Skeletal muscle tissue (tissue), 4 donors: Measurements from ENCODE around the gene SLC16A1. TPM values are rescaled to one million over a fixed set of nuclear protein-coding genes. Genes with fewer than 3 reads are reported as not detected.
A peak's percentile ranks its signal among the peaks of the same experiment; 100 is the strongest.
"Not testable (repeated sequence)": the region's sequence is repeated elsewhere in the genome, so short reads cannot be mapped to it uniquely, and the experiment has no call there.

ENCODE experiments used
- H3K27ac ChIP-seq: one replicate; pipeline ENCODE4 v1.7.0; 2013; ENCODE audit warnings: mild to moderate bottlenecking, low read depth, low read length, inconsistent platforms
- H3K27me3 ChIP-seq, 3 donors: one replicate each; pipeline ENCODE4 v1.7.0; 2013; ENCODE audit warnings: low read length in 3 of 3; ENCODE audit not compliant: control insufficient read depth in 3 of 3, insufficient read depth in 3 of 3
- H3K36me3 ChIP-seq, 3 donors: one replicate each; pipeline ENCODE4 v1.7.0; 2013; ENCODE audit warnings: low read length in 3 of 3; ENCODE audit not compliant: control insufficient read depth in 3 of 3, insufficient read depth in 3 of 3
- H3K4me1 ChIP-seq, 3 donors: one replicate each; pipeline ENCODE4 v1.7.0; 2013; ENCODE audit warnings: low read length in 3 of 3, mild to moderate bottlenecking in 3 of 3; ENCODE audit not compliant: control insufficient read depth in 3 of 3, insufficient read depth in 3 of 3
- H3K4me3 ChIP-seq, 3 donors: one replicate each; pipeline ENCODE4 v1.7.0; 2013; ENCODE audit warnings: low read length in 3 of 3
- H3K9ac ChIP-seq, 3 donors: one replicate each; pipeline ENCODE4 v1.7.0; 2013; ENCODE audit warnings: low read length in 3 of 3, mild to moderate bottlenecking in 3 of 3, moderate library complexity in 2 of 3, low read depth in 1 of 3
- H3K9me3 ChIP-seq, 3 donors: one replicate each; pipeline ENCODE4 v1.7.0; 2013; ENCODE audit warnings: low read length in 3 of 3; ENCODE audit not compliant: control insufficient read depth in 3 of 3
- total RNA-seq: library from RNA; depleted of rRNA; stranded (reverse); fragments of >200 nt; gene quantifications from one replicate; pipeline ENCODE4 v1.2.3, GENCODE V29; 2014
- donor health status: Osteomylitis.

SLC16A1 gene, protein sequence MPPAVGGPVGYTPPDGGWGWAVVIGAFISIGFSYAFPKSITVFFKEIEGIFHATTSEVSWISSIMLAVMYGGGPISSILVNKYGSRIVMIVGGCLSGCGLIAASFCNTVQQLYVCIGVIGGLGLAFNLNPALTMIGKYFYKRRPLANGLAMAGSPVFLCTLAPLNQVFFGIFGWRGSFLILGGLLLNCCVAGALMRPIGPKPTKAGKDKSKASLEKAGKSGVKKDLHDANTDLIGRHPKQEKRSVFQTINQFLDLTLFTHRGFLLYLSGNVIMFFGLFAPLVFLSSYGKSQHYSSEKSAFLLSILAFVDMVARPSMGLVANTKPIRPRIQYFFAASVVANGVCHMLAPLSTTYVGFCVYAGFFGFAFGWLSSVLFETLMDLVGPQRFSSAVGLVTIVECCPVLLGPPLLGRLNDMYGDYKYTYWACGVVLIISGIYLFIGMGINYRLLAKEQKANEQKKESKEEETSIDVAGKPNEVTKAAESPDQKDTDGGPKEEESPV
- 40.2 TPM for total RNA-seq

DNA sequence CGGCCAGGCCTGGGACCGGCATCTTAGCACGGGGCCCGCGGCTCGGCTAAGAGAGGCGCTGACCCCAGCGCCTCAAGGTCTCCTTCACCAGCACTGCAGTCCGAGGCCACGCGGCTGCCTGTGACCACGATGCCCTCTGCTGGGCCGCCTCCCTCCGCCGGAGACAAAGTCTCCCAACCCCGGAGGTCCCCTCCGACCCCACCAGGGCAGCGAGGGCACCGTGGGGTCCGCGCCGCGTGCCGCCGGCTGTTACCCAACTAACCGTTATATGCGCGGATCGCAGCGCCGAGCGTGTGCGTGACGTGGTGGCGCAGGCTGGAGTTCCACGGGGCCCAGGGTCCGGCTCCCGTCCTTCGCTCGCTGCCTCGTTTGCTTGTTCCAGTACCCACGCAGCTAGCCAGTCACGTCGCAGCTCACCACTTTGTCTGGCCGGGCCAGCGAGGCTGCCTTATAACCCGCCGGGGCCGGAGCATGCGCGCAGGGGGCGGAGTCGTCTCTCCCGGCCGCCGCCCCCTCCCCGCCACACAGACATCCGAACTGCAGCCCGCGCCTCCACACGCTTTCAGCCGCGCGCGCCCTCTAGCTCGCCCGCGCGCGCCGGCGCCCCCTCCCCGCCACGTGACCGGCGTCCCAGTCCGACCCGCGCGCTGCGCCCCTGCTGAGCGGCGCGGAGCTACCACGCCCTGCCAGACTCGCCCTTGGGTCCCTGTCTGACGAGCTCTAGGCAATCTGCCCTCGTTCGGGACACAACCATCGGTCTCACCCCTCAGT is at the start of gene SLC16A1:
Gene SLC16A1 (minus strand): TSS at position 424 of the 771 bp plus-strand sequence. CDS start 26,888 bp downstream, outside the sequence.
- Histone ChIP-seq H3K9ac (peak within 1 kb of the TSS; percentile 86 to 98 (median 93)), H3K4me1 (peaks cover 19 to 23% (median 19%) of the 10 kb centered on the region in 3 donors), H3K4me3 (peak within 1 kb of the TSS; percentile 91 to 99 (median 92))

DNA sequence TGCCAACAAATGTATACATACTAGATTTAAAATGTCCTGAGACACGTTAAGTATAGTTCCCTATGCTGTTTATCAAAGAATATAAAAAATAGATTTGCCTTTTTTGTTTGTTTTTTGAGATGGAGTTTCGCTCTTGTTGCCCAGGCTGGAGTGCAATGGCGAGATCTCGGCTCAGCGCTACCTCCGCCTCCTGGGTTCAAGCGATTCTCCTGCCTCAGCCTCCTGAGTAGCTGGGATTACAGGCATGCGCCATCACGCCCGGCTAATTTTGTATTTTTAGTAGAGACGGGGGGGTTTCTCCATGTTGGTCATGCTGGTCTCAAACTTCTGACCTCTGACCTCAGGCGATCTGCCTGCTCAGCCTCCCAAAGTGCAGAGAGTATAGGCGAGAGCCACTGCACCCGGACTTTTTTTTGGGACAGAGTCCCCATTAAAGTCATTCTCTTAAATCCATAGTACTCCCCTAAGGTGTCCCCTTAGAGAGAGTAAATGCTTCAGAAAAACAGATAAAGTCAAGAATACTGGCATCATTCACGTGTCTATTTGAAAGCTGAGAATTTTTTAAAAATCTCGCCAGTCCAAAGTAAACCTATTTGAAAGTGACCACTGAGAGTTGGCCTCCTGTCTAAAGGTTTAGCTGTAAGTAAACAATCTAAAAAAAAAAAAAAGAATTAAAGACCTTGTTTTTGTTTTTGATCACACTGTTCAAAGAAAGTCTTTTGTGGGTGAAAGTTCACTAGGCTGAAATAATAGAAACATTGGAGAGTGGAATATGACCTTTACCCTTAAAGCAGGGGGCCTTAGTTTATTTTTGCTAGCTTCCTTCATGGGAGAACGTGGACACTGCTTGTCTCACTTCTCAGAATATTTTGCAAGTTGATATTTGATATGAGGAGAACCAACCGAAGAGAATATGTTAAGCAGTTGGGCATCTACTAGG is 48.0 kb upstream of the SLC16A1 start:
- peaks cover 4 to 10% (median 10%) of the 10 kb centered on the region in 3 donors for H3K4me1 ChIP-seq
- peaks cover 0 to 7% (median 3%) of the 10 kb centered on the region in 3 donors for H3K36me3 ChIP-seq
- H3K27ac ChIP-seq = no peak overlapping the region
- H3K9me3 ChIP-seq = no peaks in the 10 kb centered on the region
- H3K9ac ChIP-seq = no peak overlapping the region
- no peaks in the 10 kb centered on the region for H3K27me3 ChIP-seq
- H3K4me3 ChIP-seq = no peak overlapping the region

More for the DNA sequence above, at the start of gene SLC16A1:
- no peaks in the 10 kb centered on the region for H3K9me3 ChIP-seq
- H3K27ac ChIP-seq = peak within 1 kb of the TSS; percentile 95
- H3K27me3 ChIP-seq = no peaks in the 10 kb centered on the region
- peaks cover 0 to 4% (median 0%) of the 10 kb centered on the region in 3 donors for H3K36me3 ChIP-seq

DNA sequence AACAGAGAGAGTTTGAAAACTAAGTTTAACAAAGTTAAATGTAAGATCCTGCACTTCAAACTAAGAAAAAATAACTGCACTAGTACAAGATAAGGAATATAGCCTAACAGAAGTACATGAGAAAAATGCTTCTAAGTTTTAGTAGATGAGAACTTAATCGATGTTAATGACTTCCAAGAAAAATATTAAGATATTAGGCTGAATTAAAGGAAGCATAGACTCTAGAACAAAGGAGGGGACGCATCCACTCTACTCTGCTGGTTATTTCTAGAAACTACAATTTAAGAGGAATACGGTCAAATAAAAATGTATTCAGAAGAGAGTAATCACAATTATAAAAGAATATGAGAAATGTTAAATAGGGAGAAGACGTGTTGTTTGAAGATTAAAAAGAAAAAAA is 46.3 kb upstream of the SLC16A1 start:
- Histone ChIP-seq H3K4me1 (peaks cover 21 to 27% (median 24%) of the 10 kb centered on the region in 3 donors), H3K4me3 (no peak overlapping the region), H3K27ac (no peak overlapping the region), H3K27me3 (no peaks in the 10 kb centered on the region), H3K9ac (no peak overlapping the region), H3K9me3 (no peaks in the 10 kb centered on the region), H3K36me3 (no peaks in the 10 kb centered on the region)

- peak overlapping the region in 2 of 3 donors; percentile 3 to 11 for H3K4me3 ChIP-seq
- no peaks in the 10 kb centered on the region for H3K27me3 ChIP-seq
- peaks cover 26 to 32% (median 29%) of the 10 kb centered on the region in 3 donors for H3K4me1 ChIP-seq
- peak overlapping the region; percentile 58 for H3K27ac ChIP-seq
- H3K9me3 ChIP-seq = no peaks in the 10 kb centered on the region
- H3K9ac ChIP-seq = peak overlapping the region in 2 of 3 donors; percentile 26 to 51
- no peaks in the 10 kb centered on the region for H3K36me3 ChIP-seq
These were observed 42.7 kb upstream of the SLC16A1 start for GRCh38 chr1:112998592-112999235.

GRCh38 chr1:112997781-112998180 is 41.8 kb upstream of the SLC16A1 start:
- Histone ChIP-seq H3K9me3 (no peaks in the 10 kb centered on the region), H3K4me3 (no peak overlapping the region), H3K27me3 (no peaks in the 10 kb centered on the region), H3K27ac (peak overlapping the region; percentile 58), H3K4me1 (peaks cover 29 to 34% (median 32%) of the 10 kb centered on the region in 3 donors), H3K36me3 (no peaks in the 10 kb centered on the region), H3K9ac (peak overlapping the region in 2 of 3 donors; percentile 2 to 44)

- no peaks in the 10 kb centered on the region for H3K27me3 ChIP-seq
- H3K4me1 ChIP-seq = peaks cover 36 to 39% (median 38%) of the 10 kb centered on the region in 3 donors
- H3K36me3 ChIP-seq = no peaks in the 10 kb centered on the region
- peak overlapping the region in 1 of 3 donors; percentile 25 for H3K9ac ChIP-seq
- no peaks in the 10 kb centered on the region for H3K9me3 ChIP-seq
- no peak overlapping the region for H3K4me3 ChIP-seq
- H3K27ac ChIP-seq = peak overlapping the region; percentile 58
These were observed 39.9 kb upstream of the SLC16A1 start for GRCh38 chr1:112995890-112996289.

- H3K36me3 ChIP-seq, H3K27me3 ChIP-seq, H3K9me3 ChIP-seq, H3K9ac ChIP-seq, H3K4me3 ChIP-seq: not testable (repeated sequence)
- Histone ChIP-seq H3K27ac (peak overlapping the region; percentile 58), H3K4me1 (peaks cover 36 to 41% (median 40%) of the 10 kb centered on the region in 3 donors)
These were observed 39.0 kb upstream of the SLC16A1 start for GRCh38 chr1:112995021-112995420.

DNA sequence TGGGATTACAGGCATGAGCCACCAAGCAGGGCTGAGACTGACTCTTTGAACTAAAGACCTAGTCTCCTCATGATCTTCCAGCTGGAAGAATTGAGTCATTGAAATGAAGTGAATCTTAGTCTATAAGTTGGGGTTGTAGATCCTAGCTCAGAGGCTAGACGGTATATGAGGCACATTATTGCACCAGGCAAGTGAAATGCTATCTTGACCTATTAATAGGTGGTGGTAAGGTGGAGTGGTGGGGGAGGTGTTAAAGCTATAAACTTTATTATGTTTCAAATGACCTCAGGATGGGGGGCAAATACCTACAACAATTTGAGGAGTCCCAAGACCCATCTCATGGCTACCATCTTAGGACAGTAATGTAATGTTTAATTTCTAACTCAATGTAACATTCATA is 36.8 kb upstream of the SLC16A1 start:
- Histone ChIP-seq H3K27ac (peak overlapping the region; percentile 81), H3K36me3 (no peaks in the 10 kb centered on the region), H3K4me3 (peak overlapping the region in 2 of 3 donors; percentile 6 to 51), H3K9me3 (no peaks in the 10 kb centered on the region), H3K27me3 (no peaks in the 10 kb centered on the region), H3K4me1 (peaks cover 20 to 29% (median 24%) of the 10 kb centered on the region in 3 donors), H3K9ac (peak overlapping the region in 2 of 3 donors; percentile 20 to 72)
